A549 (cell line): Measurements from ENCODE around the gene LRRC75B.
"Not testable (repeated sequence)": the region's sequence is repeated elsewhere in the genome, so short reads cannot be mapped to it uniquely, and the experiment has no call there.

ENCODE experiments used
- CBX2 ChIP-seq: fragments of 200-600 bp; sonication (generic); IDR thresholded peaks from 2 replicates; pipeline ENCODE4 v1.6.1; 2016; ENCODE audit warnings: low read depth, mild to moderate bottlenecking, borderline replicate concordance
- CBX8 ChIP-seq: fragments of 200-600 bp; sonication (generic); IDR thresholded peaks from 2 replicates; pipeline ENCODE4 v1.6.1; 2016
- CEBPB ChIP-seq, 2 experiments: fragments of >200 bp in 1 of 2; sonication (Bioruptor Twin) in 1 of 2; formaldehyde crosslinking in 1 of 2; IDR thresholded peaks; 2 replicates each; pipeline ENCODE4 v1.6.1; 2012 to 2016
- EP300 ChIP-seq, 2 experiments: fragments of >200 bp; sonication (Bioruptor Twin); formaldehyde crosslinking; IDR thresholded peaks; 2 replicates in 1 of 2; 3 replicates in 1 of 2; pipeline ENCODE4 v1.6.1; 2016 to 2017
- ESRRA ChIP-seq: fragments of 150-350 bp; IDR thresholded peaks from 2 replicates; pipeline ENCODE4 v1.6.1; 2014; ENCODE audit warnings: mild to moderate bottlenecking, low read length, borderline replicate concordance
- FOSL2 ChIP-seq, 2 experiments: fragments of 450-650 bp in 1 of 2; fragments of >200 bp in 1 of 2; sonication (Bioruptor Twin) in 1 of 2; formaldehyde crosslinking; IDR thresholded peaks; 2 replicates each; pipeline versions ENCODE4 v1.5.0 to v1.6.1; 2016 to 2020; ENCODE audit warnings: mild to moderate bottlenecking in 1 of 2, moderate library complexity in 1 of 2
- HDAC2 ChIP-seq: fragments of 200-600 bp; sonication (generic); IDR thresholded peaks from 2 replicates; pipeline ENCODE4 v1.6.1; 2016
- JUNB ChIP-seq: fragments of >200 bp; sonication (Bioruptor Twin); formaldehyde crosslinking; IDR thresholded peaks from 2 replicates; pipeline ENCODE4 v1.6.1; 2016
- MAZ ChIP-seq: fragments of 150-350 bp; IDR thresholded peaks from 2 replicates; pipeline ENCODE4 v1.6.1; 2014; ENCODE audit warnings: antibody characterized with exemption, low read depth, low read length, borderline replicate concordance
- POLR2A ChIP-seq: IDR thresholded peaks from 2 replicates; pipeline ENCODE4 v1.6.1; 2012; ENCODE audit warnings: mild to moderate bottlenecking, low read length
- SMC3 ChIP-seq: fragments of >200 bp; sonication (Bioruptor Twin); formaldehyde crosslinking; IDR thresholded peaks from 3 replicates; pipeline ENCODE4 v1.6.1; 2018; ENCODE audit warnings: inconsistent platforms
- TF ChIP-seq, protein P1 (sequence below): fragments of >200 bp; sonication (Bioruptor Twin); formaldehyde crosslinking; IDR thresholded peaks from 3 replicates; pipeline ENCODE4 v1.5.1; 2016
- TF ChIP-seq, protein P2 (sequence below): IDR thresholded peaks from 2 replicates; pipeline ENCODE4 v1.6.1; 2012

DNA sequence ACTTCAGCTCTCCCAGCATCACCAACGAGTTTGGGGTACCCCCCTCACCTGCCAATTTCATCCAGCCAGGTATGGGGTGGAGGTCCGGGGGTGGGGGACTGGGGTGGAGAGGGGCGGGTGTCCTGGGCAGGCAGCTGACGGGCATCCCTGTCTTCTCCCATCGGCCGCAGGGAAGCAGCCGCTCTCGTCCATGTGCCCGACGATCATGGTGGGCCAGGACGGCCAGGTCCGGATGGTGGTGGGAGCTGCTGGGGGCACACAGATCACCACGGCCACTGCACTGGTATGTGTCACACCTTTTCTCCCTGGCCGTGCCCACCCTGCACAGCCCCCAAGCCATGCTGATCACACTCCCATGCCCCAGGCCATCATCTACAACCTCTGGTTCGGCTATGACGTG is 35.0 kb upstream of the LRRC75B start:
- TF ChIP-seq, protein P1, sequence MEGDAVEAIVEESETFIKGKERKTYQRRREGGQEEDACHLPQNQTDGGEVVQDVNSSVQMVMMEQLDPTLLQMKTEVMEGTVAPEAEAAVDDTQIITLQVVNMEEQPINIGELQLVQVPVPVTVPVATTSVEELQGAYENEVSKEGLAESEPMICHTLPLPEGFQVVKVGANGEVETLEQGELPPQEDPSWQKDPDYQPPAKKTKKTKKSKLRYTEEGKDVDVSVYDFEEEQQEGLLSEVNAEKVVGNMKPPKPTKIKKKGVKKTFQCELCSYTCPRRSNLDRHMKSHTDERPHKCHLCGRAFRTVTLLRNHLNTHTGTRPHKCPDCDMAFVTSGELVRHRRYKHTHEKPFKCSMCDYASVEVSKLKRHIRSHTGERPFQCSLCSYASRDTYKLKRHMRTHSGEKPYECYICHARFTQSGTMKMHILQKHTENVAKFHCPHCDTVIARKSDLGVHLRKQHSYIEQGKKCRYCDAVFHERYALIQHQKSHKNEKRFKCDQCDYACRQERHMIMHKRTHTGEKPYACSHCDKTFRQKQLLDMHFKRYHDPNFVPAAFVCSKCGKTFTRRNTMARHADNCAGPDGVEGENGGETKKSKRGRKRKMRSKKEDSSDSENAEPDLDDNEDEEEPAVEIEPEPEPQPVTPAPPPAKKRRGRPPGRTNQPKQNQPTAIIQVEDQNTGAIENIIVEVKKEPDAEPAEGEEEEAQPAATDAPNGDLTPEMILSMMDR = not testable (repeated sequence)
- TF ChIP-seq FOSL2 (IDR thresholded peaks at IDR 0.05); FOSL2 (CRISPR knock-in tag; IDR thresholded peaks at IDR 0.05); CBX8; SMC3; POLR2A; EP300 (IDR thresholded peaks at IDR 0.05); JUNB; HDAC2; CBX2; MAZ; CEBPB (IDR thresholded peaks at IDR 0.05); ESRRA: not testable (repeated sequence)
- TF ChIP-seq, protein P2, sequence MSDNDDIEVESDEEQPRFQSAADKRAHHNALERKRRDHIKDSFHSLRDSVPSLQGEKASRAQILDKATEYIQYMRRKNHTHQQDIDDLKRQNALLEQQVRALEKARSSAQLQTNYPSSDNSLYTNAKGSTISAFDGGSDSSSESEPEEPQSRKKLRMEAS = not testable (repeated sequence)
